ENCODE results near the gene ABCC4.

- no peak for TF ChIP-seq ZNF311 (tag by site-specific recombination; IDR thresholded peaks at IDR 0.05; ENCODE audit: borderline replicate concordance)
- TF ChIP-seq ZNF423 (tag by site-specific recombination; IDR thresholded peaks at IDR 0.05), result no peak
- no peak for TF ChIP-seq CTCF (tag by site-specific recombination; IDR thresholded peaks at IDR 0.05)
- TF ChIP-seq REST (tag by site-specific recombination; IDR thresholded peaks at IDR 0.05), result no peak
- no peak for TF ChIP-seq ZFP41 (tag by site-specific recombination; IDR thresholded peaks at IDR 0.05; ENCODE audit: borderline replicate concordance)
- no peak for TF ChIP-seq ZBTB21 (tag by site-specific recombination; IDR thresholded peaks at IDR 0.05)
- TF ChIP-seq KLF17 (tag by site-specific recombination; IDR thresholded peaks at IDR 0.05), result no peak
- TF ChIP-seq KLF1 (tag by site-specific recombination; IDR thresholded peaks at IDR 0.05), result no peak
- no peak for TF ChIP-seq ZNF146 (tag by site-specific recombination; IDR thresholded peaks at IDR 0.05)
- TF ChIP-seq ZNF302 (tag by site-specific recombination; IDR thresholded peaks at IDR 0.05; ENCODE audit: low read depth), result no peak
Measured at GRCh38 chr13:95049772-95050171, 251.5 kb downstream of the ABCC4 start.
